ENCODE results near the gene FAM200C. TPM values are rescaled to one million over a fixed set of nuclear protein-coding genes. Genes with fewer than 3 reads are reported as not detected.

Gene FAM200C
- total RNA-seq, 1 experiment from 2014 or later: 1.5 TPM

- DNase-seq (no peak), ATAC-seq (no peak)
- no peaks in the 10 kb centered on the region for H4K20me1 ChIP-seq (ENCODE audit: low read length)
- no peaks in the 10 kb centered on the region for H3K36me3 ChIP-seq (ENCODE audit: low read depth, low read length)
- TF ChIP-seq CTCF (conservative IDR thresholded peaks at IDR 0.05; ENCODE audit: low read depth, low read length) (no peak), EZH2phosphoT487 (IDR thresholded peaks at IDR 0.05; ENCODE audit: borderline replicate concordance, low read length) (no peak), EZH2 (IDR thresholded peaks at IDR 0.05; ENCODE audit: low read length, unreplicated experiment) (no peak)
- no TSS peak for BruUV-seq (replicated peaks)
- H3K79me2 ChIP-seq (ENCODE audit: low read length): no peaks in the 10 kb centered on the region
- intact Hi-C loops (cut with micrococcal nuclease): no loop called here
- peaks cover 9% of the 10 kb centered on the region; the same call in 1 of the 2 replicates for H3K27me3 ChIP-seq (ENCODE audit: low read length)
- H3F3A ChIP-seq (ENCODE audit: low read length, unreplicated experiment): no peaks in the 10 kb centered on the region
- no peak overlapping the region for H2AFZ ChIP-seq (ENCODE audit: low read length)
- ChIA-PET POLR2A (ENCODE audit: unreplicated experiment) (no interaction called here), CTCF (interaction anchor here (0.9 kb wide), 1 partner anchor 12 kb away, joined by 3 read pairs; no protein-coding TSS in a partner anchor)
- no peaks in the 10 kb centered on the region for H3K9me3 ChIP-seq (ENCODE audit: low read length)
- no peak overlapping the region for H3K4me3 ChIP-seq (ENCODE audit: low read length)
- no peak overlapping the region for H3K9ac ChIP-seq (ENCODE audit: low read length)
- no peaks in the 10 kb centered on the region for H3K9me2 ChIP-seq (replicated peaks; ENCODE audit: low read length)
- H3K4me2 ChIP-seq (ENCODE audit: low read length): no peak overlapping the region
- H3K4me1 ChIP-seq (ENCODE audit: insufficient read depth, low read length): no peaks in the 10 kb centered on the region
- H3K27ac ChIP-seq (ENCODE audit: low read length): no peak overlapping the region
Observed at GRCh38 chr5:160379511-160379910, 20.3 kb downstream of the FAM200C start.

- no peak overlapping the region for H3K4me3 ChIP-seq (ENCODE audit: low read length)
- no peaks in the 10 kb centered on the region for H3K36me3 ChIP-seq (ENCODE audit: low read depth, low read length)
- H3K4me2 ChIP-seq (ENCODE audit: low read length): no peak overlapping the region
- ChIA-PET POLR2A (ENCODE audit: unreplicated experiment) (no interaction called here), CTCF (no interaction called here)
- no peaks in the 10 kb centered on the region for H4K20me1 ChIP-seq (ENCODE audit: low read length)
- TF ChIP-seq CTCF (conservative IDR thresholded peaks at IDR 0.05; ENCODE audit: low read depth, low read length) (no peak), EZH2 (IDR thresholded peaks at IDR 0.05; ENCODE audit: low read length, unreplicated experiment) (no peak), EZH2phosphoT487 (IDR thresholded peaks at IDR 0.05; ENCODE audit: borderline replicate concordance, low read length) (no peak)
- H3K79me2 ChIP-seq (ENCODE audit: low read length): no peaks in the 10 kb centered on the region
- no peak overlapping the region for H3K9ac ChIP-seq (ENCODE audit: low read length)
- H3K9me3 ChIP-seq (ENCODE audit: low read length): no peaks in the 10 kb centered on the region
- no peaks in the 10 kb centered on the region for H3K4me1 ChIP-seq (ENCODE audit: insufficient read depth, low read length)
- H2AFZ ChIP-seq (ENCODE audit: low read length): no peak overlapping the region
- no peaks in the 10 kb centered on the region for H3K9me2 ChIP-seq (replicated peaks; ENCODE audit: low read length)
- peaks cover 10% of the 10 kb centered on the region; the same call in 1 of the 2 replicates for H3K27me3 ChIP-seq (ENCODE audit: low read length)
- ATAC-seq (no peak), DNase-seq (no peak)
- no TSS peak for BruUV-seq (replicated peaks)
- H3F3A ChIP-seq (ENCODE audit: low read length, unreplicated experiment): no peaks in the 10 kb centered on the region
- intact Hi-C loops (cut with micrococcal nuclease): no loop called here
- H3K27ac ChIP-seq (ENCODE audit: low read length): no peak overlapping the region
Observed at GRCh38 chr5:160378330-160378729, 21.5 kb downstream of the FAM200C start.

- Histone ChIP-seq H3K27me3 (ENCODE audit: low read length) (peaks cover 10% of the 10 kb centered on the region; the same call in 1 of the 2 replicates), H3K4me2 (ENCODE audit: low read length) (no peak overlapping the region), H3K9me2 (replicated peaks; ENCODE audit: low read length) (no peaks in the 10 kb centered on the region), H3F3A (ENCODE audit: low read length, unreplicated experiment) (no peaks in the 10 kb centered on the region), H3K79me2 (ENCODE audit: low read length) (no peaks in the 10 kb centered on the region), H3K9me3 (ENCODE audit: low read length) (no peaks in the 10 kb centered on the region), H3K4me3 (ENCODE audit: low read length) (no peak overlapping the region), H3K36me3 (ENCODE audit: low read depth, low read length) (no peaks in the 10 kb centered on the region), H3K4me1 (ENCODE audit: insufficient read depth, low read length) (no peaks in the 10 kb centered on the region), H3K9ac (ENCODE audit: low read length) (no peak overlapping the region), H3K27ac (ENCODE audit: low read length) (no peak overlapping the region), H4K20me1 (ENCODE audit: low read length) (no peaks in the 10 kb centered on the region), H2AFZ (ENCODE audit: low read length) (no peak overlapping the region)
- TF ChIP-seq EZH2 (IDR thresholded peaks at IDR 0.05; ENCODE audit: low read length, unreplicated experiment) (no peak), CTCF (conservative IDR thresholded peaks at IDR 0.05; ENCODE audit: low read depth, low read length) (no peak), EZH2phosphoT487 (IDR thresholded peaks at IDR 0.05; ENCODE audit: borderline replicate concordance, low read length) (no peak)
- DNase-seq (no peak), ATAC-seq (no peak)
- ChIA-PET POLR2A (ENCODE audit: unreplicated experiment) (no interaction called here), CTCF (interaction anchor here (0.6 kb wide), 1 partner anchor 126 kb away, joined by 7 read pairs; no protein-coding TSS in a partner anchor)
- intact Hi-C loops (cut with micrococcal nuclease): no loop called here
- BruUV-seq (replicated peaks): no TSS peak
Observed at GRCh38 chr5:160377651-160378050, 22.2 kb downstream of the FAM200C start.
